SU-DHL-6 (cell line): ENCODE data around the gene HIPK2.

Experiments used
- CTCF ChIP-seq: fragments of 200-600 bp; sonication (generic); IDR thresholded peaks from one replicate; pipeline ENCODE4 v1.5.1; 2017; ENCODE audit warnings: antibody characterized with exemption, mild to moderate bottlenecking, low read length, moderate library complexity; ENCODE audit not compliant: insufficient read depth, poor library complexity, severe bottlenecking
- EZH2phosphoT487 ChIP-seq: fragments of 200-600 bp; sonication (generic), shearing (Covaris generic); conservative IDR thresholded peaks from 2 replicates; pipeline ENCODE4 v1.6.1; 2018; ENCODE audit warnings: mild to moderate bottlenecking, antibody characterized with exemption, low read length, moderate library complexity, mixed read lengths

GRCh38 chr7:139602143-139602722 is 175.6 kb downstream of the HIPK2 start:
- peak; percentile 49 for TF ChIP-seq CTCF
- TF ChIP-seq EZH2phosphoT487, result no peak
